K562 (cell line): ENCODE data around the gene ANXA3. TPM values are rescaled to one million over a fixed set of nuclear protein-coding genes. Genes with fewer than 3 reads are reported as not detected.

Experiments
- E2F3 ChIP-seq: fragments of 250-450 bp; sonication (Bioruptor Pico); IDR thresholded peaks from 2 replicates; pipeline ENCODE4 v1.4.0; 2020; ENCODE audit warnings: mild to moderate bottlenecking
- ETV5 ChIP-seq: sonication (generic); formaldehyde crosslinking; IDR thresholded peaks from 2 replicates; pipeline ENCODE4 v1.4.0; 2020; ENCODE audit warnings: low read depth, mild to moderate bottlenecking, missing genetic modification reagents
- GATA2 ChIP-seq: sonication (generic); formaldehyde crosslinking; IDR thresholded peaks from 2 replicates; pipeline ENCODE4 v1.4.0; 2020; ENCODE audit warnings: mild to moderate bottlenecking, missing genetic modification reagents
- HDAC2 ChIP-seq: fragments of 450-650 bp; IDR thresholded peaks from 2 replicates; pipeline ENCODE4 v1.6.1; 2016; ENCODE audit warnings: mild to moderate bottlenecking
- MCM7 ChIP-seq, 2 experiments: fragments of 450-650 bp; IDR thresholded peaks; 2 replicates each; pipeline ENCODE4 v1.6.1; 2016 to 2018
- MYC ChIP-seq, 2 experiments: fragments of 250-450 bp in 1 of 2; sonication (Bioruptor Pico) in 1 of 2; IDR thresholded peaks; 2 replicates each; pipeline versions ENCODE4 v1.5.1 to v1.6.1; 2012 to 2021; ENCODE audit warnings: low read depth in 2 of 2, borderline replicate concordance in 1 of 2, improper control_type of control experiment in 1 of 2, low read length in 1 of 2, mild to moderate bottlenecking in 1 of 2, moderate library complexity in 1 of 2
- NRF1 ChIP-seq, 2 experiments: fragments of 450-650 bp; IDR thresholded peaks in 1 of 2; conservative IDR thresholded peaks in 1 of 2; 2 replicates each; pipeline ENCODE4 v1.6.1; 2014; ENCODE audit warnings: mild to moderate bottlenecking in 2 of 2
- PBX2 ChIP-seq, 2 experiments: IDR thresholded peaks in 1 of 2; conservative IDR thresholded peaks in 1 of 2; 2 replicates each; pipeline ENCODE4 v1.6.1; 2016; ENCODE audit warnings: low read depth in 2 of 2, mild to moderate bottlenecking in 1 of 2, missing compliant biosample characterization in 1 of 2, missing genetic modification characterization in 1 of 2, moderate library complexity in 1 of 2
- PRDM10 ChIP-seq: fragments of 450-650 bp; IDR thresholded peaks from 2 replicates; pipeline ENCODE4 v1.6.1; 2018; ENCODE audit not compliant: partially characterized antibody
- SAP30 ChIP-seq: fragments of 200-600 bp; sonication (generic); IDR thresholded peaks from 2 replicates; pipeline ENCODE4 v1.6.1; 2012; ENCODE audit warnings: borderline replicate concordance, low read depth, mild to moderate bottlenecking, moderate library complexity, low read length, control low read depth, inconsistent platforms; ENCODE audit not compliant: insufficient read depth, poor library complexity, severe bottlenecking
- U2AF1 ChIP-seq: fragments of 200-400 bp; formaldehyde crosslinking; optimal IDR thresholded peaks from 2 replicates; pipeline ENCODE3; 2017; ENCODE audit warnings: mild to moderate bottlenecking, low read depth, low read length, moderate library complexity
- U2AF2 ChIP-seq: fragments of 200-400 bp; formaldehyde crosslinking; optimal IDR thresholded peaks from 2 replicates; pipeline ENCODE3; 2017; ENCODE audit warnings: low read depth, mild to moderate bottlenecking, low read length
- ZBTB5 ChIP-seq: fragments of 450-650 bp; IDR thresholded peaks from 2 replicates; pipeline ENCODE4 v1.6.1; 2017; ENCODE audit warnings: antibody characterized with exemption
- ZFPM2 ChIP-seq: fragments of 250-450 bp; sonication (Bioruptor Pico); IDR thresholded peaks from 2 replicates; pipeline ENCODE4 v1.5.1; 2022; ENCODE audit warnings: mild to moderate bottlenecking
- ZNF184 ChIP-seq: sonication (generic); formaldehyde crosslinking; IDR thresholded peaks from 2 replicates; pipeline ENCODE4 v1.5.0; 2020; ENCODE audit warnings: missing genetic modification reagents
- polyA plus RNA-seq, 8 experiments: library from polyadenylated mRNA; depleted of rRNA in 4 of 8; stranded (reverse) in 5 of 8; unstranded in 3 of 8; fragments of >200 nt; fragmentation: Nextera tagmentation in 2 of 8; fragmentation: Illumina TruSeq in 1 of 8; extraction: Ambion mirVana in 2 of 8; extraction: Trizol in 1 of 8; gene quantifications; 2 replicates each; pipeline versions ENCODE4 v1.2.1 to v1.2.3, GENCODE V29; 2011 to 2014; ENCODE audit warnings: inconsistent platforms in 1 of 8, missing spikeins in 1 of 8
- total RNA-seq, 7 experiments: library from RNA; depleted of rRNA in 6 of 7; stranded (reverse); fragments of >200 nt in 6 of 7; fragmentation: Illumina TruSeq in 2 of 7; extraction: Trizol in 2 of 7; gene quantifications; 2 replicates each; pipeline versions ENCODE4 v1.2.1 to v1.2.3, GENCODE V29; 2011 to 2021; ENCODE audit warnings: low replicate concordance in 1 of 7

ANXA3 gene
- total and polyA plus RNA-seq, 9 of the 15 experiments (the other 6 are each of a cell fraction or from before 2014, with no cell fraction given) = 6.3 to 15.5 (median 9.8) TPM

- TF ChIP-seq PBX2 (CRISPR knock-in tag; IDR thresholded peaks at IDR 0.05; ENCODE audit: low read depth) (no peak), PBX2 (tag; conservative IDR thresholded peaks at IDR 0.05; ENCODE audit: low read depth) (no peak), HDAC2 (no peak), U2AF1 (no peak), ZNF184 (CRISPR knock-in tag) (no peak), E2F3 (CRISPR knock-in tag) (no peak), MCM7 (IDR thresholded peaks at IDR 0.05) (no peak), ZFPM2 (CRISPR knock-in tag) (no peak), NRF1 (conservative IDR thresholded peaks at IDR 0.05 in 1 of 2, IDR thresholded peaks at IDR 0.05 in 1 of 2) (peak; percentile 45 to 59; a peak in 2 of 4 replicates), SAP30 (no peak), PRDM10 (no peak), GATA2 (CRISPR knock-in tag) (no peak), ETV5 (no peak), ZBTB5 (no peak), U2AF2 (no peak), MYC (IDR thresholded peaks at IDR 0.05; ENCODE audit: low read depth, low read length) (no peak), MYC (CRISPR knock-in tag; IDR thresholded peaks at IDR 0.05; ENCODE audit: borderline replicate concordance, low read depth) (no peak)
Measured at GRCh38 chr4:78551420-78552351, at the start of gene ANXA3 (continued).
